ENCODE results near the gene RMND1.

The RMND1 gene

DNA sequence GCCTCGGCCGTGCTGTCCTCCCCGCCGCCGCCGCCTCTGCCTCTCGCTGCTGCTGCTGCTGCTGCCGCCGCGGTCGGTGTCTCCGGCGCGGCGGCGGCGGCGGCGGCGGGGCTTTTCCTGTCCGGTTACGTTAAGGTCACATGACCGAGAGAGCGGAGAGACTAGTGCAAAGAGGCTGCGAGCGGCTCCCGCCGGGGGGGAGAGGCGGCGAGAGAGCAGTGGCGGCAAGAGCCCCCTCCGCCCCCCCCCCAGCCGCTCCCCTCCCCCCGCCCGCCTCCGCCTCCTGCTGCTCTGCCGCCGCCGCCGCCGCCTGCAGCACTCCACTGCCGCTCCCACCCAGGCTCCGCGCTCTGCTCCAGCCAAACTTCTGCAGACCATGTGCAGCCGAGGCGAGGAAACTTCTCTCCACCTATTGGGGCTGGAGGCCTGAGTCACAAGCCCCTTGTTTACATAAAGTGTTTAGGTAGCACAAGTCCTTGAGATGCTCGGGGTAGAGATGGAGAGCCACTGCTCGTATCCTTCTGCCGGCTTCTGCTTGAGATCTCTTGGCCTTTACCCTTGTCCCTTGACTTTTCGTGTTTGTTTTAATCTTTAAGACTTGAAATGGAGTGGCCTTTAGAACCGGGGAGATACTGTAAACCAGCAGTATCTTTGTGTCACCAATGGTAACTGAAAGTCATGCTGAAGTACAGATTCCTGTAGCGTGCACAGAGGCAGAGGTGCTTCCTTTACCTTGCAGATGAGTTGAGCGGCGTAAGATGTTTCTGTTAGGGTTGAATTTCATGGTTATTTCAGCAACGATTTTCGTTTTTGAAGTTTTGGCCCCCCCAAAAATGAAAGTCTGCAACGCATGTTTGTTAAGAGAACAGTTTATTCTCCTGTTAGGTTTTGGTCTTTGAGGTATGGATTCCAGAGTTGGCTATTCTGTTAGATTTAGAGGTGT is 60.2 kb downstream of the RMND1 start, which contains the start of gene ZBTB2:
Gene ZBTB2, minus strand, starts transcription at position 89 of the 943 bp plus-strand sequence. CDS start 17,922 bp downstream, outside the sequence.
- peak; percentile 76 for DNase-seq (ENCODE audit: low read depth)
- peak within 1 kb of the TSS; percentile 72 for H3K4me3 ChIP-seq (ENCODE audit: low read length)
- TF ChIP-seq, protein P1, sequence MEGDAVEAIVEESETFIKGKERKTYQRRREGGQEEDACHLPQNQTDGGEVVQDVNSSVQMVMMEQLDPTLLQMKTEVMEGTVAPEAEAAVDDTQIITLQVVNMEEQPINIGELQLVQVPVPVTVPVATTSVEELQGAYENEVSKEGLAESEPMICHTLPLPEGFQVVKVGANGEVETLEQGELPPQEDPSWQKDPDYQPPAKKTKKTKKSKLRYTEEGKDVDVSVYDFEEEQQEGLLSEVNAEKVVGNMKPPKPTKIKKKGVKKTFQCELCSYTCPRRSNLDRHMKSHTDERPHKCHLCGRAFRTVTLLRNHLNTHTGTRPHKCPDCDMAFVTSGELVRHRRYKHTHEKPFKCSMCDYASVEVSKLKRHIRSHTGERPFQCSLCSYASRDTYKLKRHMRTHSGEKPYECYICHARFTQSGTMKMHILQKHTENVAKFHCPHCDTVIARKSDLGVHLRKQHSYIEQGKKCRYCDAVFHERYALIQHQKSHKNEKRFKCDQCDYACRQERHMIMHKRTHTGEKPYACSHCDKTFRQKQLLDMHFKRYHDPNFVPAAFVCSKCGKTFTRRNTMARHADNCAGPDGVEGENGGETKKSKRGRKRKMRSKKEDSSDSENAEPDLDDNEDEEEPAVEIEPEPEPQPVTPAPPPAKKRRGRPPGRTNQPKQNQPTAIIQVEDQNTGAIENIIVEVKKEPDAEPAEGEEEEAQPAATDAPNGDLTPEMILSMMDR (IDR thresholded peaks at IDR 0.05; ENCODE audit: insufficient read depth, low read depth, low read length, missing control alignments), result no peak

DNA sequence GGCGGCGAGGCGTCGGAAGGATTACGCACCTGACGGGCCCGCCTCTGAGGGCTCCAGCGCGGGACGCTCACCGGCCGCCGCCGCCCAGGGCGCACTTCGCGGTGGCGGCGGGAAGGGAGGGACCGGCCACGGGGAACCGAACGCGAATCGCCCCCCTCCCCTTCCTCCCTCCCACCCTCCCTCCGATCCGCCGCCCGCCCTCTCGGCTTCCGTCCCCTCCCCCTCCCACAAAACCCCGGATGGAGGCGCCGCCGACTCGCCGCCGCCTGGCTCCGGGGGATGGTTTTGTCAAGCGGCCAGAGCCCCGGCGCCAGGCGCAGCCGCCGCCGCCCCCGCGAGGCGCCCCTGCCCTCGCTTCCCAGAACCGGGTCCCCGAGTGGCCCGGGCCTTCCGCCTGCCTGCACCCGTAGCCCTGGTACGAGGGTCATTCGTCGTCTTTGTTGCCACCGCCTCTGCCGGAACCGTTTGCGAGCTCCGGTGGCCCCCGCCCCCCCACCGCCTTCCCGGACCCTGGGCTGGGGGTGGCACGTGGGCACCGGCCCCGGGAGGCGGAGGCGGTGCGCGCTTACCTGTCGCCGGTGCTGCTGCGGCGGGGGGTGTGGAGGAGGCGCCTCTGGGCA is 61.0 kb downstream of the RMND1 start:
- peak overlapping the region; percentile 72 for H3K4me3 ChIP-seq (ENCODE audit: low read length)
- no peak for DNase-seq (ENCODE audit: low read depth)
- TF ChIP-seq, protein P1 (IDR thresholded peaks at IDR 0.05; ENCODE audit: insufficient read depth, low read depth, low read length, missing control alignments), result no peak

DNA sequence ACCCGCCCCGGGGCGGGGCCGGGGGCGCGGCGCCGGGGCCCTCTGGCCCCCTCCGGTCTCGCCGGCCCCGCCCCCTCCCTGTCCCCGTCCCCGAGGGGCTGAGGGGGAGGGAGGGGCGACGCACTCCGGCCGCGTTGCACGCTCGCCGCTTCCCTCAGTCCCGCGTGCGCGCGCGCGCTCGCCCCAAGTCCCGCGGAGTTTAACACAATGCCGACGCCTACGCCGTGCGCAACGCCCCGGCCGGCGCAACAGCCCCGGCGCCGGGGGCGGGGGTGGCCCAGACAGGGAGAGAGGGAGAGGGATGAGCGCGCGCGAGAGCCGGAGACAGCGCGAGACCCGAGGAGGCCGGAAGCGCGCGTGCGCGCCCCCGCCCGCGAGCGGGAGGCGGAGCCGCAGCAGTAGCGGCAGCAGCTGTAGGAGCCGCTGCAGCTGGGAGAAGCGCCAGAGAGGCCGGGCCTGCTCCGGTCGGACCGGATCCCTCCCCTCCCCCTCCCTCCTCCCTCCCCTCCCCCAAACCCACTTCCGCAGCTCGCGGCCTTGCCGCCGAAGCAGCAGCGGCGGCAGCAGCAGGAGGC is 61.6 kb downstream of the RMND1 start:
- TF ChIP-seq, protein P1 (IDR thresholded peaks at IDR 0.05; ENCODE audit: insufficient read depth, low read depth, low read length, missing control alignments), result no peak
- peak overlapping the region; percentile 72 for H3K4me3 ChIP-seq (ENCODE audit: low read length)
- DNase-seq (ENCODE audit: low read depth), result peak; percentile 99

DNA sequence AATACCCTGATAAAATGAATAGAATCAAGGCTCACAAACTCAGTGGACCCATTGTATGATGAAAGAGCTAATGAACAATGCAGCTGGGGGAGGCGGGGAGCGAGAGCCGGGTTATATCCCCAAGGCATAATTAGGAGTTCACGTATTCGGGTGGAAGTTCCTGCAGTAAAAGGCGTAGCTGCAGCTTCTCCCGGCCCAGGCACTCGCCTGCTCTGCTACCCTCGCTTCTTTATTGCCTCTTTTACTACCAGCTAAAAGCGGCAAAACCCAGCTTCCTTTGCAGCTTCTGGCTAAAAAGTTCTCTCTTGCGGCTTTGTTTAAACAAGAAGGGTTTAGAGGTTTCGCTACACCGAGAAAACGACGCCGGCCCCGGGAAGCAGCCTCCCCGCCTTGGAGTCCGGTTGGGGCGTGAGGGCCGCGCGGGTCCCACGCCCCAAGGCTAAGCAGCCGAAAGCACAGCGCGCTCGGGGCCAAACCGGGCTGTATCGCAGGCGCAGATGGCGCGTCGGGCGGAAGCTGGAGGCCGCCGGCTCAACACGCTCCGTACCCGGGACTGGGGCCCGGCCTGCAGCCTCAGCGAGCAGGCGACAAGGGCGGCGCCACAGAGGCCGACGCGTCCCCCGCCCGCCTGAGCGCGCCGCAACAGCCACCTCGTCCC is 62.2 kb downstream of the RMND1 start:
- TF ChIP-seq, protein P1 (IDR thresholded peaks at IDR 0.05; ENCODE audit: insufficient read depth, low read depth, low read length, missing control alignments), result no peak
- peak overlapping the region; percentile 80 for H3K4me3 ChIP-seq (ENCODE audit: low read length)
- DNase-seq (ENCODE audit: low read depth), result peak; percentile 86

DNA sequence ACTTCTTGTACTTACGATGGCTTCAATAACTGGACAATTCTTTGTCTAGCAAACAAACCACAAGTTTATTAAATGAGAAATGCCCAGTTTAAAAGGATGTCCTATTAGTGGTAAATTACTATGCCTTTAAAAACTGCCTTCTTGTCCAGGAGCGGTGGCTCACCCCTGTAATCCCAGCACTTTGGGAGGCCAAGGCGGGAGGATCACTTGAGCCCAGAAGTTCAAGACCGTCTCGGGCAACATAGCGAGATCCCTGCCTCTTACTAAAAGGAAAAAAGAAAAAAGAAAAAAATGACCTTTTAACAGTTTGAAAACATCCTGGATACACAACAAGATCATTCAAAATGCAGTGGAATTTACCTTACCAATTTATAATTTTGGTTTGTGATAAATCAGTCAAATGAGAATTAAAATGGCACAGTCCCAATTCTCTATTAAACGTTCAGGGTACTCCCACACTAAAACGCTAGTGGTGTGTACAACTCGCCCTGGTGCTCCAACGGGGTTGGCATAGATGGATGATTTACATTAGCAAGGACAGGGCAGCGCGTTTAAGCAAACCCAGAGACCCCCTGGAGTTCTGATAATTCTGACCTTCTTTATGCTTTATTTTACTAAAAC is 62.8 kb downstream of the RMND1 start:
- peak overlapping the region; percentile 80 for H3K4me3 ChIP-seq (ENCODE audit: low read length)
- no peak for DNase-seq (ENCODE audit: low read depth)
- TF ChIP-seq, protein P1 (IDR thresholded peaks at IDR 0.05; ENCODE audit: insufficient read depth, low read depth, low read length, missing control alignments), result no peak

DNA sequence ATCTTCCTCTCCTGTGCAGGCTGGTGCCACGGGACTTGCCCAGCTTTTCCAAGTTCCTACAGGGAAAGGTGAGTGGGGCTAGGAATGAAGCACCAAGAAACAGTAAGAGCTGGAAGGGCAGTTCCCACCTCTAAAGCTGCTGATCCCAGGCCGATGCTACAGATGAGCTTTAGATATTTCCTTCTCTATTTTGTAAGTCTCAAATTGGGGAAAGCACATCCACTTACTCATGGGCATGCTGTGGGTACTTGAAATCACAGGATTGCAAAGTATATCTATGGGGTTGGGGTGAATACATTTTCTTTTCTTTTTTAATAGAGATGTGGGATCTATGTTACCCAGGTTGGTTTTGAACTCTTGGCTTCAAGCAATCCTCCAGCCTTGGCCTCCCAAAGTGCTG is 63.7 kb downstream of the RMND1 start:
- no peak overlapping the region for H3K4me3 ChIP-seq (ENCODE audit: low read length)
- TF ChIP-seq, protein P1 (IDR thresholded peaks at IDR 0.05; ENCODE audit: insufficient read depth, low read depth, low read length, missing control alignments), result no peak
- no peak for DNase-seq (ENCODE audit: low read depth)

Measured in epithelial cell of esophagus (primary cell).